GM19239 (cell line): ENCODE results near the gene SLC7A8.

Experiments
- DNase-seq: peaks from one replicate; pipeline ENCODE4 v3.0.0; 2011; ENCODE audit warnings: low spot score; ENCODE audit not compliant: insufficient read length
- FAIRE-seq: peaks from 2 replicates; lab custom pipeline; 2011; peaks lifted over from hg19 to GRCh38; lab: Jason Lieb, UNC

Gene SLC7A8

GRCh38 chr14:23162005-23162404, 21.5 kb downstream of the SLC7A8 start:
- no peak for FAIRE-seq
- no peak for DNase-seq

GRCh38 chr14:23160924-23161522, 22.4 kb downstream of the SLC7A8 start:
- FAIRE-seq (no peak), DNase-seq (no peak)

- FAIRE-seq (no peak), DNase-seq (no peak)
Observed at GRCh38 chr14:23159532-23159931, 23.9 kb downstream of the SLC7A8 start.

GRCh38 chr14:23158779-23159178, 24.7 kb downstream of the SLC7A8 start:
- DNase-seq: no peak

GRCh38 chr14:23154964-23155587, 28.4 kb downstream of the SLC7A8 start:
- no peak for DNase-seq
- no peak for FAIRE-seq

More at GRCh38 chr14:23158779-23159178, 24.7 kb downstream of the SLC7A8 start:
- no peak for FAIRE-seq

GRCh38 chr14:23153851-23154796, 29.3 kb downstream of the SLC7A8 start:
- FAIRE-seq: no peak

GRCh38 chr14:23151342-23151741, 32.1 kb downstream of the SLC7A8 start:
- no peak for DNase-seq
- no peak for FAIRE-seq

More at GRCh38 chr14:23153851-23154796, 29.3 kb downstream of the SLC7A8 start:
- no peak for DNase-seq

- FAIRE-seq (no peak), DNase-seq (no peak)
Observed at GRCh38 chr14:23149745-23150144, 33.7 kb downstream of the SLC7A8 start.

GRCh38 chr14:23148591-23149249, 34.7 kb downstream of the SLC7A8 start:
- FAIRE-seq (no peak), DNase-seq (no peak)

GRCh38 chr14:23147676-23148075, 35.8 kb downstream of the SLC7A8 start:
- FAIRE-seq (no peak), DNase-seq (no peak)

GRCh38 chr14:23146980-23147379, 36.5 kb downstream of the SLC7A8 start:
- no peak for DNase-seq
- FAIRE-seq: no peak

- no peak for DNase-seq
- no peak for FAIRE-seq
Observed at GRCh38 chr14:23146351-23146910, 37.0 kb downstream of the SLC7A8 start.

GRCh38 chr14:23145794-23146350, 37.6 kb downstream of the SLC7A8 start:
- FAIRE-seq (no peak), DNase-seq (no peak)

GRCh38 chr14:23143911-23144310, 39.5 kb downstream of the SLC7A8 start:
- DNase-seq: no peak
- FAIRE-seq: no peak

- DNase-seq: no peak
- no peak for FAIRE-seq
Observed at GRCh38 chr14:23142826-23143225, 40.6 kb downstream of the SLC7A8 start.

- FAIRE-seq: no peak
- DNase-seq: no peak
Observed at GRCh38 chr14:23141706-23142444, 41.6 kb downstream of the SLC7A8 start.

- DNase-seq (no peak), FAIRE-seq (no peak)
Observed at GRCh38 chr14:23140371-23140770, 43.1 kb downstream of the SLC7A8 start.

GRCh38 chr14:23139874-23140273, 43.6 kb downstream of the SLC7A8 start:
- FAIRE-seq (no peak), DNase-seq (no peak)
